Esophagus muscularis mucosa (tissue), 4 donors: ENCODE results near the gene EZH2. TPM values are rescaled to one million over a fixed set of nuclear protein-coding genes. Genes with fewer than 3 reads are reported as not detected.

ENCODE experiments used
- DNase-seq: peaks from one replicate; pipeline ENCODE4 v3.0.0-alpha.2; 2017; ENCODE audit errors: extremely low spot score
- H3K27ac ChIP-seq, 4 donors: fragments of 200-600 bp; sonication (generic); replicated peaks in 1 of 4; 1 replicate in 3 of 4; 2 replicates in 1 of 4; pipeline ENCODE4 v1.5.1; 2016 to 2019; ENCODE audit warnings: mild to moderate bottlenecking in 1 of 4
- H3K27me3 ChIP-seq, 4 donors: fragments of 200-600 bp; sonication (generic); one replicate each; pipeline versions ENCODE4 v1.5.1 to v1.6.0; 2016 to 2019
- H3K36me3 ChIP-seq, 4 donors: fragments of 200-600 bp; sonication (generic); one replicate each; pipeline ENCODE4 v1.5.1; 2016 to 2019
- H3K4me1 ChIP-seq, 4 donors: fragments of 200-600 bp; sonication (generic); one replicate each; pipeline ENCODE4 v1.5.1; 2016 to 2019
- H3K4me3 ChIP-seq, 4 donors: fragments of 200-600 bp; sonication (generic); 1 replicate in 2 of 4; 2 replicates in 2 of 4; pipeline ENCODE4 v1.5.1; 2016 to 2019; ENCODE audit warnings: mild to moderate bottlenecking in 4 of 4, moderate library complexity in 1 of 4
- H3K9me3 ChIP-seq, 4 donors: fragments of 200-600 bp; sonication (generic); 1 replicate in 3 of 4; 2 replicates in 1 of 4; pipeline ENCODE4 v1.5.1; 2016 to 2019
- CTCF ChIP-seq, 3 experiments: fragments of 200-600 bp in 2 of 3; fragments of 450-650 bp in 1 of 3; sonication (generic) in 2 of 3; IDR thresholded peaks; one replicate each; pipeline ENCODE4 v1.5.1; 2017 to 2019; ENCODE audit warnings: antibody characterized with exemption in 3 of 3, mild to moderate bottlenecking in 2 of 3, moderate library complexity in 1 of 3
- EP300 ChIP-seq: sonication (generic); formaldehyde crosslinking; IDR thresholded peaks from one replicate; pipeline ENCODE4 v1.6.1; 2017; ENCODE audit warnings: antibody characterized with exemption
- POLR2A ChIP-seq: fragments of 450-650 bp; IDR thresholded peaks from one replicate; pipeline ENCODE4 v1.6.1; 2017; ENCODE audit warnings: antibody characterized with exemption, moderate library complexity, mild to moderate bottlenecking, low read depth
- POLR2AphosphoS5 ChIP-seq, 2 donors: sonication (generic); formaldehyde crosslinking; IDR thresholded peaks; one replicate each; pipeline ENCODE4 v1.6.1; 2017; ENCODE audit warnings: antibody characterized with exemption in 2 of 2
- WGBS: methylation state at CpG from one replicate; pipeline ENCODE4 v1.1.5; 2018; 5-methylcytosine and 5-hydroxymethylcytosine counted together
- intact Hi-C: fragments of 100-400 bp; cut with DNase I; formaldehyde crosslinking; loops from one replicate; pipeline ENCODE4 v1.15.1; 2023
- total RNA-seq, 4 donors: library from RNA; depleted of rRNA; stranded (reverse); fragments of >200 nt; gene quantifications; one replicate each; pipeline versions ENCODE4 v1.1.0 to v1.2.1, GENCODE V29; 2016

EZH2 gene
- total RNA-seq, 4 donors from 2014 or later = 0.33 to 0.52 (median 0.45) TPM; not detected in 1

- Histone ChIP-seq H3K4me1 (peaks cover 0 to 18% (median 17%) of the 10 kb centered on the region in 4 donors), H3K9me3 (no peaks in the 10 kb centered on the region), H3K27ac (no peak overlapping the region), H3K4me3 (no peak overlapping the region), H3K36me3 (no peaks in the 10 kb centered on the region), H3K27me3 (peaks cover 0 to 18% (median 2%) of the 10 kb centered on the region in 4 donors)
- 47% methylated on average over 5 of the region's 5 CpGs for WGBS
- TF ChIP-seq CTCF (IDR thresholded peaks at IDR 0.05) (no peak), EP300 (no peak), POLR2A (no peak), POLR2AphosphoS5 (IDR thresholded peaks at IDR 0.05) (no peak)
- intact Hi-C loops = loop anchor here (5.0 kb wide), 2 partner anchors 60 to 180 kb away; no protein-coding TSS in a partner anchor
- DNase-seq = no peak
Measured at GRCh38 chr7:148882192-148882591, 1.9 kb downstream of the EZH2 start.

GRCh38 chr7:148878317-148878716, 5.8 kb downstream of the EZH2 start:
- H3K4me1 ChIP-seq = peaks cover 0 to 10% (median 6%) of the 10 kb centered on the region in 4 donors
- DNase-seq = no peak
- peaks cover 0 to 18% (median 0%) of the 10 kb centered on the region in 4 donors for H3K27me3 ChIP-seq
- no peak overlapping the region for H3K27ac ChIP-seq
- no peaks in the 10 kb centered on the region for H3K9me3 ChIP-seq
- intact Hi-C loops = no loop called here
- no peaks in the 10 kb centered on the region for H3K36me3 ChIP-seq
- no peak overlapping the region for H3K4me3 ChIP-seq
- WGBS = 92% methylated on average over 2 of the region's 2 CpGs
- TF ChIP-seq POLR2A (no peak), EP300 (no peak), POLR2AphosphoS5 (IDR thresholded peaks at IDR 0.05) (no peak), CTCF (IDR thresholded peaks at IDR 0.05) (no peak)

GRCh38 chr7:148877517-148877916, 6.6 kb downstream of the EZH2 start:
- no peak for DNase-seq
- Histone ChIP-seq H3K4me3 (no peak overlapping the region), H3K27me3 (peaks cover 0 to 11% (median 0%) of the 10 kb centered on the region in 4 donors), H3K27ac (no peak overlapping the region), H3K36me3 (no peaks in the 10 kb centered on the region), H3K4me1 (peaks cover 0 to 2% (median 0%) of the 10 kb centered on the region in 4 donors), H3K9me3 (no peaks in the 10 kb centered on the region)
- intact Hi-C loops = no loop called here
- 92% methylated on average over 1 of the region's 1 CpG for WGBS
- TF ChIP-seq POLR2A = no peak
- TF ChIP-seq EP300 = no peak
- no peak for TF ChIP-seq CTCF (IDR thresholded peaks at IDR 0.05)
- no peak for TF ChIP-seq POLR2AphosphoS5 (IDR thresholded peaks at IDR 0.05)

- no peak for TF ChIP-seq POLR2AphosphoS5 (IDR thresholded peaks at IDR 0.05)
- TF ChIP-seq CTCF (IDR thresholded peaks at IDR 0.05) = no peak
- no peak for TF ChIP-seq EP300
- TF ChIP-seq POLR2A = no peak
- H3K36me3 ChIP-seq = no peaks in the 10 kb centered on the region
- DNase-seq = no peak
- H3K9me3 ChIP-seq = peaks cover 0 to 9% (median 6%) of the 10 kb centered on the region in 4 donors
- H3K4me1 ChIP-seq = no peaks in the 10 kb centered on the region
- no peak overlapping the region for H3K27ac ChIP-seq
- no peaks in the 10 kb centered on the region for H3K27me3 ChIP-seq
- H3K4me3 ChIP-seq = no peak overlapping the region
- intact Hi-C loops = no loop called here
Measured at GRCh38 chr7:148872188-148872587, 11.9 kb downstream of the EZH2 start.

- 97% methylated on average over 5 of the region's 5 CpGs for WGBS
Measured at GRCh38 chr7:148871551-148871950, 12.5 kb downstream of the EZH2 start.

More at GRCh38 chr7:148871551-148871950, 12.5 kb downstream of the EZH2 start:
- no peak for TF ChIP-seq POLR2AphosphoS5 (IDR thresholded peaks at IDR 0.05)
- no peak for TF ChIP-seq EP300
- no peak for TF ChIP-seq POLR2A
- no peak for TF ChIP-seq CTCF (IDR thresholded peaks at IDR 0.05)
- no peak for DNase-seq
- H3K27me3 ChIP-seq = no peaks in the 10 kb centered on the region
- intact Hi-C loops = no loop called here
- H3K9me3 ChIP-seq = peaks cover 0 to 10% (median 7%) of the 10 kb centered on the region in 4 donors
- H3K4me3 ChIP-seq = no peak overlapping the region
- H3K4me1 ChIP-seq = no peaks in the 10 kb centered on the region
- H3K36me3 ChIP-seq = no peaks in the 10 kb centered on the region
- H3K27ac ChIP-seq = no peak overlapping the region
